SH-SY5Y (cell line): ENCODE results near the gene VAV1.

Experiments used
- GATA2 ChIP-seq: IDR thresholded peaks from 2 replicates; pipeline ENCODE4 v1.6.1; 2011; ENCODE audit warnings: mild to moderate bottlenecking, low read depth, low read length
- GATA3 ChIP-seq: IDR thresholded peaks from 2 replicates; pipeline ENCODE4 v1.6.1; 2011; ENCODE audit warnings: low read depth, mild to moderate bottlenecking, low read length, moderate library complexity

DNA sequence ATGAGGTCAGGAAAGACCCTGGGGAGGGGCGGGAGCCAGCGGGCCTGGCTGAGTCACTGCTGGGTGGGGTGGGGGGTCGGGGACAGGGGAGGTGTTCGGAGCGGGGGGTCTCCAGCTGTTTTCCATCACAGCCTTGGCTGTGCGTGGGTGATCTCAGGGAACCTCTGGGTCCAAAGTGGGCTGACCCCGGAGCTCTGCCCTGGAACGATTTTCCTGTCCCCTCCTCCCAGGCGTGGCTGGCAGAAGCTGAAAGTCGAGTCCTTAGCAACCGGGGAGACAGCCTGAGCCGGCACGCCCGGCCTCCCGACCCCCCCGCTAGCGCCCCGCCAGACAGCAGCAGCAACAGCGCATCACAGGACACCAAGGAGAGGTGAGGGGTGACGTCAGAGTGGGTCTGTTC is 22.4 kb upstream of the VAV1 start:
- TF ChIP-seq GATA2 (no peak), GATA3 (no peak)
